SU-DHL-6 (cell line): Measurements from ENCODE around the gene NPTXR.

ENCODE experiments used
- H2AFZ ChIP-seq: fragments of 200-600 bp; sonication (generic); 2 replicates; pipeline ENCODE4 v1.6.1; 2014; ENCODE audit warnings: low read depth, mild to moderate bottlenecking, moderate library complexity, mixed read lengths, antibody characterized with exemption, low read length; ENCODE audit not compliant: severe bottlenecking
- H3F3A ChIP-seq: fragments of 200-600 bp; shearing (Covaris generic); 2 replicates; pipeline ENCODE4 v1.6.0; 2016; ENCODE audit warnings: antibody characterized with exemption, mild to moderate bottlenecking; ENCODE audit not compliant: insufficient read depth
- H3K27ac ChIP-seq: fragments of 200-600 bp; sonication (generic); 2 replicates; pipeline ENCODE4 v1.5.1; 2016; ENCODE audit warnings: low read depth, mild to moderate bottlenecking, low read length, moderate library complexity, mixed read lengths
- H3K27me3 ChIP-seq: fragments of 200-600 bp; sonication (generic), shearing (Covaris generic); 2 replicates; pipeline ENCODE4 v1.6.0; 2014; ENCODE audit warnings: mild to moderate bottlenecking, low read length
- H3K36me3 ChIP-seq: fragments of 200-600 bp; sonication (generic); 2 replicates; pipeline ENCODE4 v1.6.1; 2014; ENCODE audit warnings: mild to moderate bottlenecking, low read length, mixed read lengths
- H3K4me2 ChIP-seq: fragments of 300-600, 200-600 bp; shearing (Covaris generic), sonication (generic); 2 replicates; pipeline ENCODE4 v1.6.0; 2014; ENCODE audit warnings: low read length, low read depth, mild to moderate bottlenecking; ENCODE audit not compliant: poor library complexity, severe bottlenecking
- H3K4me3 ChIP-seq: fragments of 200-600 bp; sonication (generic); 2 replicates; pipeline ENCODE4 v1.5.1; 2014; ENCODE audit warnings: antibody characterized with exemption, low read length, mild to moderate bottlenecking, mixed read lengths; ENCODE audit not compliant: insufficient read depth, poor library complexity, severe bottlenecking
- H3K79me2 ChIP-seq: fragments of 200-600 bp; sonication (generic); 2 replicates; pipeline ENCODE4 v1.6.1; 2014; ENCODE audit warnings: mild to moderate bottlenecking, low read length, moderate library complexity; ENCODE audit not compliant: insufficient read depth
- H3K9ac ChIP-seq: fragments of 200-600 bp; sonication (generic); 2 replicates; pipeline ENCODE4 v1.7.0; 2014; ENCODE audit warnings: mild to moderate bottlenecking, low read length
- H3K9me2 ChIP-seq: fragments of 200-600 bp; sonication (generic); replicated peaks from 2 replicates; pipeline ENCODE4 v1.6.1; 2014; ENCODE audit warnings: low read length; ENCODE audit not compliant: insufficient read depth
- H3K9me3 ChIP-seq: fragments of 200-600 bp; sonication (generic); 2 replicates; pipeline ENCODE4 v1.6.1; 2014; ENCODE audit warnings: low read length, mixed read lengths; ENCODE audit not compliant: insufficient read depth
- H4K20me1 ChIP-seq: fragments of 200-600 bp; sonication (generic); 2 replicates; pipeline ENCODE4 v1.6.1; 2014; ENCODE audit warnings: low read depth, mild to moderate bottlenecking, antibody characterized with exemption, low read length, moderate library complexity, mixed read lengths
- CTCF ChIP-seq: fragments of 200-600 bp; sonication (generic); IDR thresholded peaks from one replicate; pipeline ENCODE4 v1.5.1; 2017; ENCODE audit warnings: antibody characterized with exemption, mild to moderate bottlenecking, low read length, moderate library complexity; ENCODE audit not compliant: insufficient read depth, poor library complexity, severe bottlenecking
- EZH2phosphoT487 ChIP-seq: fragments of 200-600 bp; sonication (generic), shearing (Covaris generic); conservative IDR thresholded peaks from 2 replicates; pipeline ENCODE4 v1.6.1; 2018; ENCODE audit warnings: mild to moderate bottlenecking, antibody characterized with exemption, low read length, moderate library complexity, mixed read lengths

The NPTXR gene

GRCh38 chr22:38849811-38850210 lies 6.0 kb upstream of the NPTXR start:
- Histone ChIP-seq H3F3A (no peaks in the 10 kb centered on the region), H4K20me1 (no peaks in the 10 kb centered on the region), H3K9ac (no peak overlapping the region), H3K9me3 (no peaks in the 10 kb centered on the region), H3K79me2 (no peaks in the 10 kb centered on the region), H3K4me3 (no peak overlapping the region), H3K9me2 (no peaks in the 10 kb centered on the region), H3K27me3 (no peaks in the 10 kb centered on the region), H3K27ac (no peak overlapping the region), H2AFZ (no peak overlapping the region), H3K4me2 (no peak overlapping the region), H3K36me3 (no peaks in the 10 kb centered on the region)
- TF ChIP-seq EZH2phosphoT487 (no peak), CTCF (no peak)

DNA sequence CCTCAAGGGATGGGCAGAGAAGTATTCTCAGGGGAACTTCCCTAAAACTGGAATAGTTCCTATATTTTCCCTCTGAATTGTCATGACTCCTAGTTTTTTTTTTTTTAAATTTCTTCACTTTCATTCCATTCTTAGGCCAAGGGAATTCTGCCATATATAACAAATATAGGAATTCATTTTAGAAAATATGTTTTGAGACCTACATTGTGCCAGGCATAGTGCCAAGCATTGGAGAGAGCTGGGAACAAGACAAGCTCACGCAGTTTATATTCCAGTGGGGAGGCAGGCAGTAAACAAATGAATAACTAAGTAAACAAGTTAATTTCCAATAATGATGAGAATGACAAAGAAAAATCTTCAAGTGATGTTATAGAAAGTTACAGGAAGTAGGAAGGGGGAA lies 2.6 kb upstream of the NPTXR start:
- Histone ChIP-seq H3K9me3 (no peaks in the 10 kb centered on the region), H3K27me3 (no peaks in the 10 kb centered on the region), H2AFZ (no peak overlapping the region), H3F3A (no peaks in the 10 kb centered on the region), H3K9ac (no peak overlapping the region), H4K20me1 (no peaks in the 10 kb centered on the region), H3K79me2 (no peaks in the 10 kb centered on the region), H3K27ac (no peak overlapping the region), H3K4me2 (no peak overlapping the region), H3K36me3 (no peaks in the 10 kb centered on the region), H3K9me2 (no peaks in the 10 kb centered on the region), H3K4me3 (no peak overlapping the region)
- no peak for TF ChIP-seq EZH2phosphoT487
- no peak for TF ChIP-seq CTCF

- no peak overlapping the region for H3K4me2 ChIP-seq
- H3K4me3 ChIP-seq, result no peak overlapping the region
- H3K36me3 ChIP-seq, result no peaks in the 10 kb centered on the region
- H3K27ac ChIP-seq, result no peak overlapping the region
- no peak overlapping the region for H2AFZ ChIP-seq
- no peak for TF ChIP-seq CTCF
- TF ChIP-seq EZH2phosphoT487, result no peak
- H3K9me3 ChIP-seq, result no peaks in the 10 kb centered on the region
- no peaks in the 10 kb centered on the region for H3F3A ChIP-seq
- no peak overlapping the region for H3K9ac ChIP-seq
- no peaks in the 10 kb centered on the region for H3K27me3 ChIP-seq
- no peaks in the 10 kb centered on the region for H4K20me1 ChIP-seq
- H3K9me2 ChIP-seq, result no peaks in the 10 kb centered on the region
- no peaks in the 10 kb centered on the region for H3K79me2 ChIP-seq
These were observed 1.3 kb upstream of the NPTXR start for GRCh38 chr22:38845004-38845740.
